GM19023 (cell line): ENCODE data around the gene MID1.
"Not testable (repeated sequence)": the region's sequence is repeated elsewhere in the genome, so short reads cannot be mapped to it uniquely, and the experiment has no call there.

Source experiments
- ATAC-seq: cut with Tn5 transposase; IDR thresholded peaks from one replicate; pipeline ENCODE4 v1.9.1; 2021; ENCODE audit warnings: mild to moderate bottlenecking, moderate library complexity; ENCODE audit not compliant: unreplicated experiment

MID1 gene

GRCh38 chrX:10617186-10617998, 3.0 kb downstream of the MID1 start:
- ATAC-seq: no peak

- ATAC-seq: peak; percentile 67
These were observed 4.2 kb downstream of the MID1 start for GRCh38 chrX:10615931-10616774.

GRCh38 chrX:10612215-10612614, 8.2 kb downstream of the MID1 start:
- ATAC-seq: no peak

DNA sequence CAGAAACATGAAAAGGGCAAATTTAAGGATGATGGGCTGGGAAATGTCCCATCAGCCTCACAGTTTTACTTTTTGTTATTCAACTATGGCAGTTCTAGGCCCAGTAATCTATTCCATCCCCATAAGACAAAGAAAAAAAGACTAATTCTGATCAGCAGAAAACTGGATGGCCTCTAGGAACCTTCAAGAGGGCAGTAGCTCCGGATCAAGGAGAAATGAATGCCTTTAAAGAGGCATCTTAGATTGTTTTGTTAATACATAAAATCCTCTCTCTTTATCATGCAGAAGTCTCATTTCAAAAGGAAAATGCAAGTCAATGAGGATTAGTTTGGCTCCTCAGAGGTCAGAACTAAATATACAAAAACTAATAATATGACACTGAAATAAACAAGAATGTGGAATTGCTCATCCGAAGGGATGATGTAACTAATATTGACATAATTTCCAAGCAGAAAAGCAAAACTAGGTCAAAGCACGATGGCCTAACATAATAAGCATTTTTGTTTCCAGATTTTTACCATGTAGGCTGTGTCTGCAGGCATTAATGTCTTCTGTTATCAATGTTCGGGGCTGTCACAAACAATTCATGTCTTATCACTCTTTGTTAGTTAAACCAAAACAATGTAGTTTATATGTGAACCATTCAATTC, 8.8 kb downstream of the MID1 start:
- ATAC-seq: no peak

DNA sequence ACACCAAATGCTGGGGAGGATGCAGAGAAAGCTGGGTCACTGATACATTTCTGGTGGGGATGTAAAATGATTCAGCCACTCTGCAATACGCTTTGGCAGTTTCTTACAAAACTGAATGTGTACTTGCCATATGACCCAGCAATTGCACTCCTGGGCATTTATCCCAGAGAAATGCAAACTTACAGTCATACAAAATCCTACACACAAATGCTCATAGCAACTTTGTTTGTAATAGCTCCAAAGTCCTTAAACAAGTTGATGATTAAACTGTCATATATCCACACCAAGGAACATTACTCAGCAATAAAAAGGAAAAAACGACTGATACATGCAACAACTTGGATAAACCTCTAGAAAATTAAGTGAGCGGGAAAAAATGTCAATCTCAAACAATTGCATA, 12.3 kb downstream of the MID1 start:
- ATAC-seq: no peak

- no peak for ATAC-seq
These were observed 13.2 kb downstream of the MID1 start for GRCh38 chrX:10607233-10607632.

GRCh38 chrX:10603612-10604011, 16.8 kb downstream of the MID1 start:
- ATAC-seq: no peak

GRCh38 chrX:10602646-10603045, 17.7 kb downstream of the MID1 start:
- ATAC-seq: no peak

- no peak for ATAC-seq
These were observed 19.9 kb downstream of the MID1 start for GRCh38 chrX:10600479-10600878.

DNA sequence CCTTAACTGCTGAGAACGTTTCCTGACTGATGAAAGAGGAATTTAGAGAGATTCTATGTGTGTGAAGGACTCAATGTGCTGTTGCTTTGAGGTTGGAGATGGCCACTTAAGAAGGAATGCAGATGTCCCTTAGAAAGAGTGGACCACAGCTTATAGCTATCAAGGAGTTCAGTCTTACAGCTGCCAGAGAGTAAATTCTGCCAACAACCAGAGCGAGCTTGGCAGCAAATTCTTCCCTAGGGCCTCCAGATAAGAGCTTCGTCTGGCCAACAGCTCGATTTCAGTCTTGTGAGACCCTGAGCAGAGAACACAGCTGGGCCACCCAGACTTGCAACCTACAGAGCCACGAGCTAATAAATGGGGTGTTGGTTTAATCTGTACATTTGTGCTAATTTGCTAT, 21.8 kb downstream of the MID1 start:
- no peak for ATAC-seq

DNA sequence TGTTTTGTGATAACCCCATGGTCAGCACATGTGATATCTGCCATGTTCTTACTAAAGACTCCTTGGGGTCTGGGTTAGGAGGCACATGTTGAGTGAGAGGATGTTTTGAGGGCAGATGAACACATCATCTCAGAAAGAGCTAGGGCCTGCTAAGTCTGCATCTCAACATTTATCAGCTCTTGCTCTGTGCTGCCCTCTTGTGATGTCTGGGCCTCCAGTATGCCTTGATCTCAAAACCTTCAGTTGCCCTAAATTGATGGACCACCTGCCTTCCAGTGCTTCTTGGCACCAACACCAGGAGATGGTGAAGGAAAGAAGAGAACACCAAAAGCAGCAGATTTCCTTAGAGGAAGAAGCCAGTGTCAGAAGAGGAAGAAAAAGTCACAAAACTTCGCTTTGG, 22.5 kb downstream of the MID1 start:
- ATAC-seq: no peak

DNA sequence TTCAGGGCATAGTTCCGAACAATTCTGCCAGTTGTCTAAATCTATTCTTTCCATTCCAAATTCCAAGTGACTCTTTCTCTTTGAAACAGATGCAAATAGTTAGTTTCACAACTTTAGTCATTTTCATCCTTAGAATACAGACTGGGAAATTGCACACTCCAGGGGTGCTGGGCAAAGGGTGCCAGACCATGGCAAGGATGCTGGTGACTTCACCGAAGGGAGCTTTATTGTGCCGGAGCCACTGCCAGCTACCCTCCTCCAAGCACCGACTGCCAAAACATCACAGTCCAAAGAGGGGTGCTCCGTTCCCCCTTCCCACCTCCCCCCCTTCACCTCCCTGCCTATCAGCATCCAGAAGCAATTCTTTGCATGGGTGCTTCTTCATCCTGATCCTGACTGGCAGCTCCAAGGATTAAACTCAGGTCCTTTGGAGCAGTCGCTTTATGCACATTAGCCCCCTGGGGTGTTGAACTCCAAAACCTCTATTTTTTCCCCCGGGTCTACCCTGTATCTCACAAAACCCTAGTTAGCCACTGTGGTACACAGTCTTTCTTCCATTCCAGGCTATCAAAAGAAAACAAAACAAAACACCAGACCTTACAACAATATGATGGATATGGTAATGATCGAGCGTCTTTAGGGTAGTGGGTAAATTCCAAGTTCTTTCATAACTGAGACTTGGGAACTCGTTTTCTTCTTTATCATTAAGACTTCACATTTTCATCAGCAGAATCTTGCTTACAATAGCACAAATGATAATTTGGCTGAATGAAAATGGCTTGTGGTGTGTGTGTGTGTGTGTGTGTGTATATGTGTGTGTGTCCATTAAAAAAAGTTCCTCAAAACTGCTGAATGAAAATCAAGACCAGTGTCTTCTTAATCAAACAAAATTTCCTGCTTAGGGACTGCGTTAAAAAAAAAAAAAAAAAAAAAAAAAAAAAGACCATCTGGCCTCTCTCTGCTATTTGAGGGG, 28.7 kb downstream of the MID1 start:
- ATAC-seq: no peak

- not testable (repeated sequence) for ATAC-seq
These were observed 30.6 kb downstream of the MID1 start for GRCh38 chrX:10589787-10590186.

- ATAC-seq: no peak
These were observed 31.3 kb downstream of the MID1 start for GRCh38 chrX:10589098-10589497.

DNA sequence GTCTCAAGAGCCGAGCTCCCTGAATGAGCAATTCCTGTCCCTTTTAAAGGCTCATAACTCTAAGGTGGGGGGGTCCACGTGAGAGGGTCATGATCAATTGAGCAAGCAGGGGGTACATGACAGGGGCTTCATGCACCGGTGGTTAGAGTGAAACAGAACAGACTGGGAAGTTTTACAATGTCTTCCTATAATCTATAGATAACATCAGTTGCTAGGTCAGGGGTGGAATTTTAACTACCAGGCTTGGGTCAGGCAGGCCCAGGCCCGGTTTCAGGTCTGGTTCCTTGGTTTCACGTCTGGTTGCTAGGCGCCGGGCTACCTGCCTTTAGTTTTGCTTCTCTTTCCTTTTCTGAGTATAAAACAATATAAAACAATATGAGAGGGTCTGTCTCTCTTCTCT, 35.5 kb downstream of the MID1 start:
- ATAC-seq: not testable (repeated sequence)

GRCh38 chrX:10582945-10583344, 37.4 kb downstream of the MID1 start:
- ATAC-seq: no peak

- no peak for ATAC-seq
These were observed 38.1 kb downstream of the MID1 start for GRCh38 chrX:10582215-10582733.

- no peak for ATAC-seq
These were observed 41.0 kb downstream of the MID1 start for GRCh38 chrX:10579112-10580011.

GRCh38 chrX:10578527-10578926, 41.9 kb downstream of the MID1 start:
- ATAC-seq: no peak
